GM18867 (cell line): ENCODE results near the gene TNFRSF21.
A peak's percentile ranks its signal among the peaks of the same experiment; 100 is the strongest.
"Not testable (repeated sequence)": the region's sequence is repeated elsewhere in the genome, so short reads cannot be mapped to it uniquely, and the experiment has no call there.

Experiments used
- ATAC-seq: cut with Tn5 transposase; IDR thresholded peaks from one replicate; pipeline ENCODE4 v1.9.1; 2021; ENCODE audit warnings: mild to moderate bottlenecking, moderate library complexity; ENCODE audit not compliant: unreplicated experiment

The TNFRSF21 gene

GRCh38 chr6:47290124-47290834 lies 19.4 kb downstream of the TNFRSF21 start:
- ATAC-seq, result no peak

GRCh38 chr6:47288267-47289090 lies 21.2 kb downstream of the TNFRSF21 start:
- ATAC-seq, result no peak

GRCh38 chr6:47286301-47286700 lies 23.4 kb downstream of the TNFRSF21 start:
- ATAC-seq, result no peak

GRCh38 chr6:47283993-47284392 lies 25.7 kb downstream of the TNFRSF21 start:
- ATAC-seq, result no peak

- no peak for ATAC-seq
These were observed 31.2 kb downstream of the TNFRSF21 start for GRCh38 chr6:47278545-47278944.

GRCh38 chr6:47277702-47278101 lies 32.0 kb downstream of the TNFRSF21 start:
- ATAC-seq, result no peak

GRCh38 chr6:47276377-47276776 lies 33.3 kb downstream of the TNFRSF21 start:
- ATAC-seq, result peak; percentile 51

- no peak for ATAC-seq
These were observed 34.1 kb downstream of the TNFRSF21 start for GRCh38 chr6:47275640-47276039.

GRCh38 chr6:47275132-47275531 lies 34.6 kb downstream of the TNFRSF21 start:
- ATAC-seq, result not testable (repeated sequence)

GRCh38 chr6:47268572-47269187 lies 41.0 kb downstream of the TNFRSF21 start:
- no peak for ATAC-seq

GRCh38 chr6:47267301-47267700 lies 42.4 kb downstream of the TNFRSF21 start:
- no peak for ATAC-seq

- ATAC-seq, result no peak
These were observed 43.7 kb downstream of the TNFRSF21 start for GRCh38 chr6:47265971-47266370.

GRCh38 chr6:47264775-47265184 lies 44.9 kb downstream of the TNFRSF21 start:
- no peak for ATAC-seq

GRCh38 chr6:47263268-47263667 lies 46.4 kb downstream of the TNFRSF21 start:
- ATAC-seq, result no peak

GRCh38 chr6:47262231-47262630 lies 47.5 kb downstream of the TNFRSF21 start:
- ATAC-seq, result no peak

- no peak for ATAC-seq
These were observed 48.5 kb downstream of the TNFRSF21 start for GRCh38 chr6:47261191-47261590.

GRCh38 chr6:47260021-47260420 lies 49.7 kb downstream of the TNFRSF21 start:
- no peak for ATAC-seq

GRCh38 chr6:47258724-47259347 lies 50.9 kb downstream of the TNFRSF21 start:
- ATAC-seq, result no peak

- no peak for ATAC-seq
These were observed 52.5 kb downstream of the TNFRSF21 start for GRCh38 chr6:47256981-47257730.

GRCh38 chr6:47256361-47256760 lies 53.3 kb downstream of the TNFRSF21 start:
- no peak for ATAC-seq

- no peak for ATAC-seq
These were observed 54.8 kb downstream of the TNFRSF21 start for GRCh38 chr6:47254906-47255305.
